Measurements from ENCODE around the gene RAB15.
A peak's percentile ranks its signal among the peaks of the same experiment; 100 is the strongest.
"Not testable (repeated sequence)": the region's sequence is repeated elsewhere in the genome, so short reads cannot be mapped to it uniquely, and the experiment has no call there.

Gene RAB15

DNA sequence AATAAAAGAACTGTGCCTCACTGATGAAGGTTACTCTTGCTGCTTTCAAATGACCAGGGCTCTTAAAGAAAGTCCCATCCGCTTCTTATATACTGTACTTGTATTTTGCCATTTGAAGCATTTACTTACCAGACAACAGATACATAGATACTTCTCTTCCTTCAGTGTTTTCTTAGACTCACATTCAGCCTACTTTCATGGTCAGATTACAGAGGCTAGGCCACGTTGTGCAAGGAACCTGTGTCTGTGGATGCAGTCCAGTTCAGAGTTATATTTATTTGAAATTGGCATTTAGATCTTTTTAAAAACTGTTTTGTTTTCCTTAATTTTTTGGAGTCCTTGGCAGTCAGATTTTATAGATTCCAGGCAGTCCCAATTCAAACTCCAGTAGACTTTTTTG lies 51.7 kb downstream of the RAB15 start:
- DNase-seq (ENCODE audit: low read depth in 1 of 2, low spot score in 1 of 2), result no peak
- in situ Hi-C loops (cut with HindIII; ENCODE audit: low pct_unique_long_range_greater_than_20kb, low sequenced_read_pairs), result no loop called here
- TF ChIP-seq JUND (IDR thresholded peaks at IDR 0.05; ENCODE audit: low read depth), result no peak

- TF ChIP-seq JUND (IDR thresholded peaks at IDR 0.05; ENCODE audit: low read depth), result no peak
- in situ Hi-C loops (cut with HindIII; ENCODE audit: low pct_unique_long_range_greater_than_20kb, low sequenced_read_pairs), result no loop called here
- no peak for DNase-seq (ENCODE audit: low read depth in 1 of 2, low spot score in 1 of 2)
Measured at GRCh38 chr14:64919618-64920017, 52.5 kb downstream of the RAB15 start.

DNA sequence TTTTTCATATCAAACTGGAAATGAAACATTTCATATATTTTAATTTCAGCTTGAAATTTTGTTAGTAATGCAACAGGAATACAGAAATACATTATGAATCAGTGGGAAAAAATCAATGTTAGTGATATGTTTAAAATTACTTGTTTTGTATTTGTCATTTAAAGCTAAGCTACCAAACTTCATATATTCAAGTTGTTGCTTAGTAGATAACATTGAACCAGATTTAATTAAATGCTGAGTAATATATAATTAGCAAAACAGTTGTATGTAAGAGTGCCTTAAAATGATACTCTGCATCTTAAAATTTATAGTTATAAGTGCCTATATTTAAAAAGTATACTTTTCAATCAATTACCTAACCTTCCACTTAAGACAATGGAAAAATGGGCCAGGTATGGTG lies 52.9 kb downstream of the RAB15 start:
- in situ Hi-C loops (cut with HindIII; ENCODE audit: low pct_unique_long_range_greater_than_20kb, low sequenced_read_pairs), result no loop called here
- DNase-seq (ENCODE audit: low read depth in 1 of 2, low spot score in 1 of 2), result no peak
- no peak for TF ChIP-seq JUND (IDR thresholded peaks at IDR 0.05; ENCODE audit: low read depth)

DNA sequence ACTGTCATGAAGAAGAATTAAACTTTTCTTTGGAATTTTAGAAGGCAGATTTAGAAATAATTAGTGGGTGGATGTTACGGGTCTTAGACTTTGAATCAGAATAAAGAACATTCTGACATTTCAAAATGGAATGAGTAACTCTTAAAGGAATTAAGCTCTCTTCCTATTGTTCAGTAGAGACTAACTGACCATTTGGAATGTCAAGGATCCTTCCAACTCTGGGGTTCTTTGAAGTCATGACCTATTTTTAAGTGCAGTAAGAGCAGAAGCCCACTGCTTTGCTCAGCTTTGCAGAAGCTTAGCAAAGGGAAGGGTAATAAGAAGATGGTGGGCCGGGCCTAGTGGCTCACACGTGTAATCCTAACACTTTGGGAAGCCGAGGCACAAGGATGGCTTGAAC lies 53.9 kb downstream of the RAB15 start:
- no peak for TF ChIP-seq JUND (IDR thresholded peaks at IDR 0.05; ENCODE audit: low read depth)
- no peak for DNase-seq (ENCODE audit: low read depth in 1 of 2, low spot score in 1 of 2)
- in situ Hi-C loops (cut with HindIII; ENCODE audit: low pct_unique_long_range_greater_than_20kb, low sequenced_read_pairs), result no loop called here

DNA sequence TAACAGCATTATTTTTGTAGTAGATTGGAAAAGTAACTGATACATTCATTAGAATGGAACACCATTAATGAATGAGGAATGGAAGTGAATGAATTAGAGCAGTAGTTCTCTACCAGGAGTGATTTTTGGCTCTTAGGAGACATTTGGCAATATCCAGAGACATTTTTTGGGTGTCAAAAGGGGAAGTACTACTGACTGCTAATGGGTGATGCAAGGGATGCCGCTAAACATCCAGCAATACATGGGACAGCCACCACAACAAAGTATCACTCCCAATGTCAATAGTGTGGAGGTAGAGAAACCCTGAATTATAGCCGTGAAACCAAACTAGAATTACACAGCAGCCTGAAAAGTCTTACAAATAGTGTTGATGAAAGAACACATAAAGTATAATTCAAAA lies 56.3 kb downstream of the RAB15 start:
- DNase-seq (ENCODE audit: low read depth in 1 of 2, low spot score in 1 of 2), result no peak
- TF ChIP-seq JUND (IDR thresholded peaks at IDR 0.05; ENCODE audit: low read depth), result no peak
- in situ Hi-C loops (cut with HindIII; ENCODE audit: low pct_unique_long_range_greater_than_20kb, low sequenced_read_pairs), result no loop called here

DNA sequence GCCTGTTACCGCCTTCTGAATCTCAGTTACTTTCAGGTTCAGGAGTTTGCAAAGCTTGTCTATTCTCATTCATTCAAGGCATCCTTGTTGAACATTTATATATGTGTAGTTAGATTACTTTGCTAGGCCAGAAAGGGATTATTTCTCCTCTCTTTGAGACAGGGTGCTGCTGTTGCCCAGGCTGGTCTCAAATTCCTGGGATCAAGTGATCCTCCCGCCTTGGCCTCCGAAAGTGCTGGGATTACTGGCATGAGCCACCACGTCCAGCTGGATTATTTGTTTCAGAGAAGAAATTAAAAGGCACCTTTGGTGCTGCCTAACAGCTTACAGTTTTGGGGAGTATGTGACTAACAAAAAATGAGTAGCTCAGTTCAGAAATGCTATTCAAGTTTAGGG lies 57.1 kb downstream of the RAB15 start:
- in situ Hi-C loops (cut with HindIII; ENCODE audit: low pct_unique_long_range_greater_than_20kb, low sequenced_read_pairs), result no loop called here
- no peak for DNase-seq (ENCODE audit: low read depth in 1 of 2, low spot score in 1 of 2)
- no peak for TF ChIP-seq JUND (IDR thresholded peaks at IDR 0.05; ENCODE audit: low read depth)

DNA sequence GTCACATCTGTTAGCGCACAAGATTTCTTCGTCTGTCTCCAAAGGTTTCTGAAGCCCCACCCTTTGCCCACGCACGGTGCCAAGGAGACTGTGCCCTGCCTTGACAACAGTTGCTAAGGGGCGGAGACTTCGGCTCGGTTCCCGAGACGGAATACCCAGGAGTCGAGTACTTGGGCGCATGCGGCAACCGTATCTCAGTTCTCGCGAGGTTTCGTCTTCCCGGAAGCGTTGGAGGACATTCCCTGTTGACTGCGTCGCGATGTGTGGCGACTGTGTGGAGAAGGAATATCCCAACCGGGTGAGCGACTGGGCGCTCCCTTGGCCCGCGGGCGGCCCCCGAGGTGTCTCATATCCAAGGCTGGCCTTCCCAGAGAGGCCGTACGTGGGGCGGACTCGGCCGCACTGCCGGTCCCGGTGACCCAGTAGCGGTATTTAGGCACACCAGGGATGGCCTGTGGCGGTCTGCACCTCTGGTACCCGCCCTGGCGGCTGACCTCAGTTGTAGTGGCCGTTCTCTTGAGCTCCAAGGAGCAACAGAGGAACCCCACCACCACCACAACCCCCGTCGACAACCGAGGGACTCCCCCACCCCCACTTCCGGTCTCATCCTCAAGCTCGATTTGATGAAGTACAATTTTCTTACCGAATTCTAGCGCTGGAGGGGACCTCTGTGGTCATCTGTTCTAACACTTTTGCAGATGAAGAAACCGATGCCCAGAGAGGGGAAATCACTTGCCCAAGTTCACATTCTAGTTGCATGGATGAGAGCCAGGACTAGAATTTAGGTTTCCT lies 57.7 kb downstream of the RAB15 start, which contains the start of gene CHURC1:
Gene CHURC1 (plus strand): TSS at position 219 of the 792 bp plus-strand sequence. CDS start 41 bp downstream, at position 260.
- DNase-seq (ENCODE audit: low read depth in 1 of 2, low spot score in 1 of 2), result peak; percentile 96 to 100
- no peak for TF ChIP-seq JUND (IDR thresholded peaks at IDR 0.05; ENCODE audit: low read depth)
- in situ Hi-C loops (cut with HindIII; ENCODE audit: low pct_unique_long_range_greater_than_20kb, low sequenced_read_pairs), result no loop called here

DNA sequence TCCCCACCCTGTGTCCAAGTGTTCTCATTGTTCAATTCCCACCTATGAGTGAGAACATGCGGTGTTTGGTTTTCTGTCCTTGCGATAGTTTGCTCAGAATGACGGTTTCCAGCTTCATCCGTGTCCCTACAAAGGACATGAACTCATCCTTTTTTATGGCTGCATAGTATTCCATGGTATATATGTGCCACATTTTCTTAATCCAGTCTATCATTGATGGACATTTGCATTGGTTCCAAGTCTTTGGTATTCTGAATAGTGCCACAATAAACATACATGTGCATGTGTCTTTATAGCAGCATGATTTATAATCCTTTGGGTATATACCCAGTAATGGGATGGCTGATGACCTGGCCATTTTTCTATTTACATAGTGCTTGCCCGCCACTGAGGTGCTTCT lies 58.7 kb downstream of the RAB15 start:
- in situ Hi-C loops (cut with HindIII; ENCODE audit: low pct_unique_long_range_greater_than_20kb, low sequenced_read_pairs); DNase-seq (ENCODE audit: low read depth in 1 of 2, low spot score in 1 of 2): not testable (repeated sequence)

DNA sequence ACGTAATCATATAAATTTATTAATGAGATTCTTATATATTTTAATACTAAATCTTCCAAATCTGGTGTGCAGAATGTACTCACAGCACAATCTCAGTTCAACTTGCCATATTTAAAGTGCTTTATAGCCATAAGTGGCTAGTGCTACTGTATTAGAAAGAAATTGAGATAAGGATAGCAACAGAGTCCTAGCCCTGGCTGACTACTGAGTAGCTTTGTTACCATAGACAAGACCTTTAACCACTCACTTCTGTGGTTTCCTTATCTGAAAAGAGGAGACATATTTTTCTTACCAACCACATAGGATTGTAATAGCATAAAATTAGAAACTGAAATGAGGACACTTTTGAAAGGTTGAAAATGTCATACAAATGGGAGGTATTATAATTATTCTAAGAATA lies 59.9 kb downstream of the RAB15 start:
- no peak for DNase-seq (ENCODE audit: low read depth in 1 of 2, low spot score in 1 of 2)
- in situ Hi-C loops (cut with HindIII; ENCODE audit: low pct_unique_long_range_greater_than_20kb, low sequenced_read_pairs), result no loop called here
- no peak for TF ChIP-seq JUND (IDR thresholded peaks at IDR 0.05; ENCODE audit: low read depth)

- in situ Hi-C loops (cut with HindIII; ENCODE audit: low pct_unique_long_range_greater_than_20kb, low sequenced_read_pairs), result no loop called here
- peak in 1 of 2 experiments; percentile 49 for DNase-seq (ENCODE audit: low read depth in 1 of 2, low spot score in 1 of 2)
- no peak for TF ChIP-seq JUND (IDR thresholded peaks at IDR 0.05; ENCODE audit: low read depth)
Measured at GRCh38 chr14:64910847-64911495, 61.2 kb downstream of the RAB15 start.

GRCh38 chr14:64906022-64906421 lies 66.1 kb downstream of the RAB15 start:
- TF ChIP-seq JUND (IDR thresholded peaks at IDR 0.05; ENCODE audit: low read depth), result no peak
- peak in 1 of 2 experiments; percentile 10 for DNase-seq (ENCODE audit: low read depth in 1 of 2, low spot score in 1 of 2)
- in situ Hi-C loops (cut with HindIII; ENCODE audit: low pct_unique_long_range_greater_than_20kb, low sequenced_read_pairs), result no loop called here

GRCh38 chr14:64899958-64900357 lies 72.2 kb downstream of the RAB15 start:
- TF ChIP-seq JUND (IDR thresholded peaks at IDR 0.05; ENCODE audit: low read depth), result no peak
- no peak for DNase-seq (ENCODE audit: low read depth in 1 of 2, low spot score in 1 of 2)
- in situ Hi-C loops (cut with HindIII; ENCODE audit: low pct_unique_long_range_greater_than_20kb, low sequenced_read_pairs), result no loop called here
